ENCODE results near the gene ISCA1.

The ISCA1 gene

GRCh38 chr9:86263876-86264275 lies 18.5 kb downstream of the ISCA1 start:
- TF ChIP-seq GATA3 (IDR thresholded peaks at IDR 0.05; ENCODE audit: low read depth, low read length) = no peak
- no peak for TF ChIP-seq GATA2 (IDR thresholded peaks at IDR 0.05; ENCODE audit: low read depth, low read length)

- no peak for TF ChIP-seq GATA3 (IDR thresholded peaks at IDR 0.05; ENCODE audit: low read depth, low read length)
- TF ChIP-seq GATA2 (IDR thresholded peaks at IDR 0.05; ENCODE audit: low read depth, low read length) = no peak
Observed at GRCh38 chr9:86262492-86262891, 19.8 kb downstream of the ISCA1 start.

- TF ChIP-seq GATA3 (IDR thresholded peaks at IDR 0.05; ENCODE audit: low read depth, low read length) (no peak), GATA2 (IDR thresholded peaks at IDR 0.05; ENCODE audit: low read depth, low read length) (no peak)
Observed at GRCh38 chr9:86259557-86259956, 22.8 kb downstream of the ISCA1 start, which contains the start of gene C9orf153. Gene C9orf153, minus strand, starts transcription at chr9:86259657. Its CDS starts 30,054 bp downstream, at chr9:86229603.

GRCh38 chr9:86257391-86257790 lies 24.9 kb downstream of the ISCA1 start:
- TF ChIP-seq GATA2 (IDR thresholded peaks at IDR 0.05; ENCODE audit: low read depth, low read length) (no peak), GATA3 (IDR thresholded peaks at IDR 0.05; ENCODE audit: low read depth, low read length) (no peak)

- TF ChIP-seq GATA2 (IDR thresholded peaks at IDR 0.05; ENCODE audit: low read depth, low read length) = no peak
- TF ChIP-seq GATA3 (IDR thresholded peaks at IDR 0.05; ENCODE audit: low read depth, low read length) = no peak
Observed at GRCh38 chr9:86256653-86257052, 25.7 kb downstream of the ISCA1 start.

GRCh38 chr9:86253577-86253976 lies 28.8 kb downstream of the ISCA1 start:
- no peak for TF ChIP-seq GATA2 (IDR thresholded peaks at IDR 0.05; ENCODE audit: low read depth, low read length)

- no peak for TF ChIP-seq GATA2 (IDR thresholded peaks at IDR 0.05; ENCODE audit: low read depth, low read length)
- no peak for TF ChIP-seq GATA3 (IDR thresholded peaks at IDR 0.05; ENCODE audit: low read depth, low read length)
Observed at GRCh38 chr9:86252870-86253269, 29.5 kb downstream of the ISCA1 start.

- TF ChIP-seq GATA3 (IDR thresholded peaks at IDR 0.05; ENCODE audit: low read depth, low read length) (no peak), GATA2 (IDR thresholded peaks at IDR 0.05; ENCODE audit: low read depth, low read length) (no peak)
Observed at GRCh38 chr9:86250123-86250522, 32.2 kb downstream of the ISCA1 start.

- no peak for TF ChIP-seq GATA3 (IDR thresholded peaks at IDR 0.05; ENCODE audit: low read depth, low read length)
- no peak for TF ChIP-seq GATA2 (IDR thresholded peaks at IDR 0.05; ENCODE audit: low read depth, low read length)
Observed at GRCh38 chr9:86248746-86249145, 33.6 kb downstream of the ISCA1 start.

GRCh38 chr9:86246752-86247161 lies 35.6 kb downstream of the ISCA1 start:
- no peak for TF ChIP-seq GATA3 (IDR thresholded peaks at IDR 0.05; ENCODE audit: low read depth, low read length)
- no peak for TF ChIP-seq GATA2 (IDR thresholded peaks at IDR 0.05; ENCODE audit: low read depth, low read length)

- TF ChIP-seq GATA2 (IDR thresholded peaks at IDR 0.05; ENCODE audit: low read depth, low read length) = no peak
- no peak for TF ChIP-seq GATA3 (IDR thresholded peaks at IDR 0.05; ENCODE audit: low read depth, low read length)
Observed at GRCh38 chr9:86242071-86242470, 40.3 kb downstream of the ISCA1 start.

GRCh38 chr9:86241216-86241615 lies 41.1 kb downstream of the ISCA1 start:
- TF ChIP-seq GATA3 (IDR thresholded peaks at IDR 0.05; ENCODE audit: low read depth, low read length) (no peak), GATA2 (IDR thresholded peaks at IDR 0.05; ENCODE audit: low read depth, low read length) (no peak)

- TF ChIP-seq GATA3 (IDR thresholded peaks at IDR 0.05; ENCODE audit: low read depth, low read length) (no peak), GATA2 (IDR thresholded peaks at IDR 0.05; ENCODE audit: low read depth, low read length) (no peak)
Observed at GRCh38 chr9:86238861-86239770, 43.2 kb downstream of the ISCA1 start.

- TF ChIP-seq GATA2 (IDR thresholded peaks at IDR 0.05; ENCODE audit: low read depth, low read length) = no peak
- TF ChIP-seq GATA3 (IDR thresholded peaks at IDR 0.05; ENCODE audit: low read depth, low read length) = no peak
Observed at GRCh38 chr9:86230858-86231257, 51.5 kb downstream of the ISCA1 start.

- TF ChIP-seq GATA2 (IDR thresholded peaks at IDR 0.05; ENCODE audit: low read depth, low read length) (no peak), GATA3 (IDR thresholded peaks at IDR 0.05; ENCODE audit: low read depth, low read length) (no peak)
Observed at GRCh38 chr9:86222667-86223066, 59.7 kb downstream of the ISCA1 start.
